Liver (tissue), 9 donors: Measurements from ENCODE around the gene SLC9A1. TPM values are rescaled to one million over a fixed set of nuclear protein-coding genes. Genes with fewer than 3 reads are reported as not detected.

Source experiments
- DNase-seq: peaks from one replicate; pipeline ENCODE4 v3.0.0-alpha.2; 2017; ENCODE audit warnings: low spot score
- H3K27ac ChIP-seq, 2 donors: one replicate each; pipeline ENCODE4 v1.7.0; 2013; ENCODE audit warnings: inconsistent platforms in 2 of 2, low read length in 2 of 2, control low read depth in 1 of 2, low read depth in 1 of 2, mild to moderate bottlenecking in 1 of 2
- H3K27me3 ChIP-seq, 4 donors: one replicate each; pipeline versions ENCODE4 v1.6.1 to v1.7.0; 2013; ENCODE audit warnings: low read length in 3 of 4, inconsistent platforms in 1 of 4, mild to moderate bottlenecking in 1 of 4, moderate library complexity in 1 of 4; ENCODE audit not compliant: control insufficient read depth in 4 of 4, insufficient read depth in 4 of 4
- H3K36me3 ChIP-seq, 4 donors: one replicate each; pipeline versions ENCODE4 v1.6.1 to v1.7.0; 2013; ENCODE audit warnings: low read length in 3 of 4, mild to moderate bottlenecking in 3 of 4, low read depth in 1 of 4, moderate library complexity in 1 of 4; ENCODE audit not compliant: control insufficient read depth in 4 of 4, insufficient read depth in 3 of 4
- H3K4me1 ChIP-seq, 4 donors: one replicate each; pipeline versions ENCODE4 v1.6.1 to v1.7.0; 2013; ENCODE audit warnings: low read length in 3 of 4, mild to moderate bottlenecking in 3 of 4, moderate library complexity in 1 of 4; ENCODE audit not compliant: control insufficient read depth in 4 of 4, insufficient read depth in 4 of 4
- H3K4me3 ChIP-seq, 3 donors: one replicate each; pipeline versions ENCODE4 v1.6.1 to v1.7.0; 2013; ENCODE audit warnings: low read length in 3 of 3, control low read depth in 1 of 3, low read depth in 1 of 3, mild to moderate bottlenecking in 1 of 3
- H3K9ac ChIP-seq, 2 donors: one replicate each; pipeline ENCODE4 v1.7.0; 2013; ENCODE audit warnings: low read length in 2 of 2, mild to moderate bottlenecking in 2 of 2, moderate library complexity in 2 of 2, control low read depth in 1 of 2, low read depth in 1 of 2
- H3K9me3 ChIP-seq, 4 donors: one replicate each; pipeline versions ENCODE4 v1.6.1 to v1.7.0; 2013; ENCODE audit warnings: low read length in 3 of 4; ENCODE audit not compliant: control insufficient read depth in 4 of 4
- EGR1 ChIP-seq, 2 donors: IDR thresholded peaks; 2 replicates each; pipeline ENCODE4 v1.6.1; 2016 to 2018; ENCODE audit warnings: antibody characterized with exemption in 2 of 2, low read depth in 2 of 2
- FOXA1 ChIP-seq: IDR thresholded peaks from 2 replicates; pipeline ENCODE4 v1.6.1; 2016; ENCODE audit warnings: antibody characterized with exemption
- FOXA2 ChIP-seq: IDR thresholded peaks from 2 replicates; pipeline ENCODE4 v1.6.1; 2016; ENCODE audit warnings: antibody characterized with exemption
- GABPA ChIP-seq, 2 donors: IDR thresholded peaks in 1 of 2; conservative IDR thresholded peaks in 1 of 2; 2 replicates each; pipeline ENCODE4 v1.6.1; 2016; ENCODE audit warnings: antibody characterized with exemption in 2 of 2, mild to moderate bottlenecking in 1 of 2, moderate library complexity in 1 of 2
- HNF4A ChIP-seq, 2 donors: conservative IDR thresholded peaks; 2 replicates each; pipeline ENCODE4 v1.6.1; 2016; ENCODE audit warnings: antibody characterized with exemption in 2 of 2, mild to moderate bottlenecking in 2 of 2
- HNF4G ChIP-seq: IDR thresholded peaks from 2 replicates; pipeline ENCODE4 v1.6.1; 2016; ENCODE audit warnings: antibody characterized with exemption
- JUND ChIP-seq, 2 donors: IDR thresholded peaks; 2 replicates each; pipeline ENCODE4 v1.6.1; 2016; ENCODE audit warnings: antibody characterized with exemption in 2 of 2
- NR2F2 ChIP-seq: IDR thresholded peaks from 2 replicates; pipeline ENCODE4 v1.6.1; 2016; ENCODE audit warnings: antibody characterized with exemption
- RAD21 ChIP-seq, 2 donors: IDR thresholded peaks; 2 replicates each; pipeline ENCODE4 v1.6.1; 2016; ENCODE audit warnings: antibody characterized with exemption in 2 of 2, mild to moderate bottlenecking in 2 of 2
- RXRA ChIP-seq, 2 donors: IDR thresholded peaks; 2 replicates each; pipeline ENCODE4 v1.6.1; 2017 to 2018; ENCODE audit warnings: antibody characterized with exemption in 2 of 2, mild to moderate bottlenecking in 1 of 2
- SP1 ChIP-seq: IDR thresholded peaks from 2 replicates; pipeline ENCODE4 v1.6.1; 2018; ENCODE audit warnings: antibody characterized with exemption, mild to moderate bottlenecking
- TAF1 ChIP-seq: conservative IDR thresholded peaks from 2 replicates; pipeline ENCODE4 v1.6.1; 2016; ENCODE audit warnings: antibody characterized with exemption, mild to moderate bottlenecking
- YY1 ChIP-seq: IDR thresholded peaks from 2 replicates; pipeline ENCODE4 v1.6.1; 2016; ENCODE audit warnings: antibody characterized with exemption, mild to moderate bottlenecking
- WGBS: extraction: QIAGEN DNeasy Blood & Tissue Kit; methylation state at CpG from one replicate; pipeline ENCODE4 v1.1.7; 2013; 5-methylcytosine and 5-hydroxymethylcytosine counted together
- polyA plus RNA-seq, 2 donors: library from polyadenylated mRNA; stranded (reverse) in 1 of 2; unstranded in 1 of 2; fragments of 200-250 nt in 1 of 2; fragments of >200 nt in 1 of 2; fragmentation: Nextera tagmentation in 1 of 2; extraction: Ambion mirVana in 1 of 2; gene quantifications; one replicate each; pipeline versions ENCODE4 v1.2.1 to v1.2.3, GENCODE V29; 2013 to 2015
- total RNA-seq, 2 donors: library from RNA; depleted of rRNA; stranded (reverse); fragments of >200 nt; gene quantifications; one replicate each; pipeline ENCODE4 v1.2.3, GENCODE V29; 2014
- TF ChIP-seq, protein P1 (sequence below): IDR thresholded peaks from 2 replicates; pipeline ENCODE4 v1.6.1; 2016; ENCODE audit warnings: antibody characterized with exemption
- TF ChIP-seq, protein P2 (sequence below): IDR thresholded peaks from 2 replicates; pipeline ENCODE4 v1.6.1; 2016; ENCODE audit warnings: antibody characterized with exemption
- TF ChIP-seq, protein P3 (sequence below): fragments of 150-350 bp; IDR thresholded peaks from 2 replicates; pipeline ENCODE4 v1.5.1; 2017; ENCODE audit warnings: improper control_type of control experiment, low read depth, low read length; ENCODE audit not compliant: missing input control
- TF ChIP-seq, protein P4 (sequence below): IDR thresholded peaks from 2 replicates; pipeline ENCODE4 v1.6.1; 2016; ENCODE audit warnings: antibody characterized with exemption
- donor health status: healthy.
- donor health status: healthy.
- donor health status: healthy.
- donor health status: healthy.
- donor health status: healthy.

Gene SLC9A1
- total and polyA plus RNA-seq, 4 donors: 1.3 to 3.2 (median 1.5) TPM

DNA sequence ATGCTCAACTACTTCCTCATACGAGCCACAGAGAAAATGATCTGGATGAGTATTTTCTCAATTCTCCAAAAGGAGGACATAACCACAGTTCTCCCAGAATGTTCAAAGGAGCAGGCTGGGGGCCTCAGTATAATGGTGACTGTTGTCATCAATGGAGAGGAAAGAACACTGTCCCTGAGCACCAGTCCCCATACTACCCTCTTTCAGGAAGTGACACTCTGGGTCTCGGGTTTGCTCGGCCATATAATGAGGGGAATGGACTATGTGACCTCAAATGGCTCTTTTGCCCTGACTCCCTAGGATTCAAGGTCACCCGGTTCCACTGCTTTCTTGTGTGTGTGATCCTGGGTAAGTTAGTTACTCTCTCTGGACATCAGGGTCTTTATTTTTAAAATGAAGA lies 22.8 kb downstream of the SLC9A1 start:
- Histone ChIP-seq H3K9ac (no peak overlapping the region), H3K4me1 (no peaks in the 10 kb centered on the region), H3K27me3 (no peaks in the 10 kb centered on the region), H3K36me3 (no peaks in the 10 kb centered on the region), H3K4me3 (no peak overlapping the region), H3K9me3 (no peaks in the 10 kb centered on the region), H3K27ac (no peak overlapping the region)
- WGBS: 73% methylated on average over 4 of the region's 4 CpGs
- TF ChIP-seq RXRA (IDR thresholded peaks at IDR 0.05) (no peak), JUND (IDR thresholded peaks at IDR 0.05) (no peak), HNF4A (conservative IDR thresholded peaks at IDR 0.05) (no peak), EGR1 (IDR thresholded peaks at IDR 0.05; ENCODE audit: low read depth in 2 of 2) (no peak), FOXA1 (no peak)
- no peak for DNase-seq

DNA sequence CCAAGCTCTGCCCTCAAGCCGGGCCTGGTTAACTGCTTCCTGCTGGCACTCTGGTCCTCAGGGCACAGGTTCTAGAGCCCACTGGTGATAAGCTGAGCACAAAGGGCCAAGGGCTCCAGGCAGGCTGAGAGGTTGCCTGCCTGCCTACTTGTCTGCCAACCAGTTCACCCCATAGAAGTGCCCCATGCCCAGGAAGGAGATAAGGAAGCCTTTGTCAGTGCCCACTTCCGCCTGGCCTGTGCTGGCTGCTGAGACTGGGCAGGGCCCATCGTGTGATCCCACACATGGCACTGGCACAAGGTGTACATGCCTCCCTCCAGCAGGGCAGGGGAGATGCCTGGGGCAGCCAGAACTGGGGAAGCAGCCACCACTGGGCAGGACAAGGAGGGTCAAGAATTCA lies 24.1 kb downstream of the SLC9A1 start:
- no peak overlapping the region for H3K27ac ChIP-seq
- TF ChIP-seq RAD21 (IDR thresholded peaks at IDR 0.05) (no peak), HNF4G (no peak)
- TF ChIP-seq, protein P1, sequence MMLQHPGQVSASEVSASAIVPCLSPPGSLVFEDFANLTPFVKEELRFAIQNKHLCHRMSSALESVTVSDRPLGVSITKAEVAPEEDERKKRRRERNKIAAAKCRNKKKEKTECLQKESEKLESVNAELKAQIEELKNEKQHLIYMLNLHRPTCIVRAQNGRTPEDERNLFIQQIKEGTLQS: no peak
- TF ChIP-seq, protein P2, sequence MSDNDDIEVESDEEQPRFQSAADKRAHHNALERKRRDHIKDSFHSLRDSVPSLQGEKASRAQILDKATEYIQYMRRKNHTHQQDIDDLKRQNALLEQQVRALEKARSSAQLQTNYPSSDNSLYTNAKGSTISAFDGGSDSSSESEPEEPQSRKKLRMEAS: no peak
- 76% methylated on average over 3 of the region's 3 CpGs for WGBS
- no peak for DNase-seq
- no peaks in the 10 kb centered on the region for H3K4me1 ChIP-seq
- no peaks in the 10 kb centered on the region for H3K36me3 ChIP-seq
- no peak overlapping the region for H3K4me3 ChIP-seq
- no peaks in the 10 kb centered on the region for H3K9me3 ChIP-seq
- H3K27me3 ChIP-seq: no peaks in the 10 kb centered on the region
- no peak overlapping the region for H3K9ac ChIP-seq

DNA sequence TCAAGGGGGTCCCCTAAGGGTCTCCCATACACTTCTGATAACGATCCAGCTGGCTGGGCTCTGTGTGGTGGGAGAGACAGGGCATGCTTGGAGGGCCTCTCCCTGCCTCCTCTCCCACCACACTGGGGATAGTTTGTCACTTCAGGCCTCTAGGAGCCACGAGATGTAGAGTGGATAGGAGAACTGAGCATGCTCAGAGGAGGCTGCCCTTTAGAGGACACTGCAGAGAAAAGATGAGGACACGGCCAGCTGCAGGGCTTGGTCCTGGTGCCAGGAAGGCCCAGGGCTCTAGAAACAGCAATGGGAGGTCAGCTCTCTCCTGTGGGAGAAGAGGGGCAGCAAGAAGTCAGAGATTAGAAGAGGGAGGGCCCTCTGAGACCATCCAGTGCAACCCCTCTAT lies 25.7 kb downstream of the SLC9A1 start:
- WGBS: 91% methylated on average over 3 of the region's 3 CpGs
- DNase-seq: no peak
- no peaks in the 10 kb centered on the region for H3K4me1 ChIP-seq
- TF ChIP-seq NR2F2 (no peak), FOXA1 (no peak), GABPA (IDR thresholded peaks at IDR 0.05 in 1 of 2, conservative IDR thresholded peaks at IDR 0.05 in 1 of 2) (no peak), HNF4A (conservative IDR thresholded peaks at IDR 0.05) (no peak), RAD21 (IDR thresholded peaks at IDR 0.05) (no peak), SP1 (no peak), HNF4G (no peak), JUND (IDR thresholded peaks at IDR 0.05) (no peak), FOXA2 (no peak), YY1 (no peak), TAF1 (no peak), RXRA (IDR thresholded peaks at IDR 0.05) (no peak)
- TF ChIP-seq, protein P3, sequence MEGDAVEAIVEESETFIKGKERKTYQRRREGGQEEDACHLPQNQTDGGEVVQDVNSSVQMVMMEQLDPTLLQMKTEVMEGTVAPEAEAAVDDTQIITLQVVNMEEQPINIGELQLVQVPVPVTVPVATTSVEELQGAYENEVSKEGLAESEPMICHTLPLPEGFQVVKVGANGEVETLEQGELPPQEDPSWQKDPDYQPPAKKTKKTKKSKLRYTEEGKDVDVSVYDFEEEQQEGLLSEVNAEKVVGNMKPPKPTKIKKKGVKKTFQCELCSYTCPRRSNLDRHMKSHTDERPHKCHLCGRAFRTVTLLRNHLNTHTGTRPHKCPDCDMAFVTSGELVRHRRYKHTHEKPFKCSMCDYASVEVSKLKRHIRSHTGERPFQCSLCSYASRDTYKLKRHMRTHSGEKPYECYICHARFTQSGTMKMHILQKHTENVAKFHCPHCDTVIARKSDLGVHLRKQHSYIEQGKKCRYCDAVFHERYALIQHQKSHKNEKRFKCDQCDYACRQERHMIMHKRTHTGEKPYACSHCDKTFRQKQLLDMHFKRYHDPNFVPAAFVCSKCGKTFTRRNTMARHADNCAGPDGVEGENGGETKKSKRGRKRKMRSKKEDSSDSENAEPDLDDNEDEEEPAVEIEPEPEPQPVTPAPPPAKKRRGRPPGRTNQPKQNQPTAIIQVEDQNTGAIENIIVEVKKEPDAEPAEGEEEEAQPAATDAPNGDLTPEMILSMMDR: no peak
- TF ChIP-seq, protein P2: no peak
- TF ChIP-seq, protein P4, sequence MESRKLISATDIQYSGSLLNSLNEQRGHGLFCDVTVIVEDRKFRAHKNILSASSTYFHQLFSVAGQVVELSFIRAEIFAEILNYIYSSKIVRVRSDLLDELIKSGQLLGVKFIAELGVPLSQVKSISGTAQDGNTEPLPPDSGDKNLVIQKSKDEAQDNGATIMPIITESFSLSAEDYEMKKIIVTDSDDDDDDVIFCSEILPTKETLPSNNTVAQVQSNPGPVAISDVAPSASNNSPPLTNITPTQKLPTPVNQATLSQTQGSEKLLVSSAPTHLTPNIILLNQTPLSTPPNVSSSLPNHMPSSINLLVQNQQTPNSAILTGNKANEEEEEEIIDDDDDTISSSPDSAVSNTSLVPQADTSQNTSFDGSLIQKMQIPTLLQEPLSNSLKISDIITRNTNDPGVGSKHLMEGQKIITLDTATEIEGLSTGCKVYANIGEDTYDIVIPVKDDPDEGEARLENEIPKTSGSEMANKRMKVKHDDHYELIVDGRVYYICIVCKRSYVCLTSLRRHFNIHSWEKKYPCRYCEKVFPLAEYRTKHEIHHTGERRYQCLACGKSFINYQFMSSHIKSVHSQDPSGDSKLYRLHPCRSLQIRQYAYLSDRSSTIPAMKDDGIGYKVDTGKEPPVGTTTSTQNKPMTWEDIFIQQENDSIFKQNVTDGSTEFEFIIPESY: no peak
- TF ChIP-seq, protein P1: no peak
- no peaks in the 10 kb centered on the region for H3K27me3 ChIP-seq
- no peak overlapping the region for H3K9ac ChIP-seq
- H3K36me3 ChIP-seq: no peaks in the 10 kb centered on the region
- H3K4me3 ChIP-seq: no peak overlapping the region
- H3K9me3 ChIP-seq: no peaks in the 10 kb centered on the region
- H3K27ac ChIP-seq: no peak overlapping the region
